Chondrocyte (in vitro differentiated cells): Measurements from ENCODE around the gene PAN2. TPM values are rescaled to one million over a fixed set of nuclear protein-coding genes. Genes with fewer than 3 reads are reported as not detected.
A peak's percentile ranks its signal among the peaks of the same experiment; 100 is the strongest.

ENCODE experiments used
- DNase-seq: peaks from one replicate; pipeline ENCODE4 v3.0.0; 2021; ENCODE audit warnings: mixed read lengths, low spot score
- H3K27ac Mint-ChIP-seq: one replicate; pipeline ENCODE4 v1.8.0; 2021; ENCODE audit warnings: mild to moderate bottlenecking, moderate library complexity, mixed read lengths; ENCODE audit not compliant: unreplicated experiment
- H3K27me3 Mint-ChIP-seq: 2 replicates; pipeline ENCODE4 v1.8.0; 2021; ENCODE audit warnings: low read depth, mixed read lengths
- H3K36me3 Mint-ChIP-seq: 2 replicates; pipeline ENCODE4 v1.8.0; 2021; ENCODE audit warnings: low read depth, mixed read lengths
- H3K4me1 Mint-ChIP-seq: 2 replicates; pipeline ENCODE4 v1.8.0; 2021; ENCODE audit warnings: low read depth, mild to moderate bottlenecking, mixed read lengths
- H3K4me3 Mint-ChIP-seq: one replicate; pipeline ENCODE4 v1.8.0; 2021; ENCODE audit warnings: mild to moderate bottlenecking, moderate library complexity, mixed read lengths; ENCODE audit not compliant: unreplicated experiment
- H3K9me3 Mint-ChIP-seq: 2 replicates; pipeline ENCODE4 v1.8.0; 2021; ENCODE audit warnings: low read depth, mixed read lengths
- CTCF ChIP-seq: fragments of 200-600 bp; sonication (generic); IDR thresholded peaks from 2 replicates; pipeline ENCODE4 v1.5.0; 2021; ENCODE audit warnings: antibody characterized with exemption, mild to moderate bottlenecking, moderate library complexity
- long read RNA-seq: library from polyadenylated mRNA; stranded (forward); transcript quantifications from one replicate; pipeline ENCODE4 v2.0.0, GENCODE V29; 2021
- total RNA-seq: library from RNA; stranded (reverse); gene quantifications from 3 replicates; pipeline ENCODE4 v1.2.1, GENCODE V29; 2021

Gene PAN2
- total RNA-seq, result 27.6 to 32.5 TPM (median 29.1 TPM) in 3 replicates
- long read RNA-seq, full-length matches to known transcripts, result 10 of 31 reads
- long read RNA-seq, partial matches to known transcripts, result 1 of 31 reads
- long read RNA-seq, other reads (novel, unspliced or antisense), result 20 of 31 reads

- Mint-ChIP-seq H3K4me3 (peak within 1 kb of the TSS; percentile 89), H3K4me1 (peaks cover 23% of the 10 kb centered on the region), H3K27ac (peak within 1 kb of the TSS; percentile 96), H3K9me3 (no peaks in the 10 kb centered on the region), H3K27me3 (no peaks in the 10 kb centered on the region), H3K36me3 (no peaks in the 10 kb centered on the region)
- peak; percentile 97 for DNase-seq
- peak; percentile 96 for TF ChIP-seq CTCF
Observed at GRCh38 chr12:56333679-56334489, at the start of gene PAN2. Gene PAN2, minus strand, starts transcription at chr12:56334000. Its CDS starts 906 bp downstream, at chr12:56333094.

GRCh38 chr12:56382611-56383010 is 48.8 kb upstream of the PAN2 start:
- peaks cover 19% of the 10 kb centered on the region for H3K4me1 Mint-ChIP-seq
- H3K9me3 Mint-ChIP-seq, result no peaks in the 10 kb centered on the region
- H3K36me3 Mint-ChIP-seq, result no peaks in the 10 kb centered on the region
- TF ChIP-seq CTCF, result no peak
- no peaks in the 10 kb centered on the region for H3K27me3 Mint-ChIP-seq
- H3K27ac Mint-ChIP-seq, result no peak overlapping the region
- H3K4me3 Mint-ChIP-seq, result no peak overlapping the region
- DNase-seq, result no peak

- TF ChIP-seq CTCF, result no peak
Observed at GRCh38 chr12:56377989-56378316, 44.2 kb upstream of the PAN2 start.

GRCh38 chr12:56377310-56377988 is 43.6 kb upstream of the PAN2 start:
- Mint-ChIP-seq H3K36me3 (no peaks in the 10 kb centered on the region), H3K4me1 (no peaks in the 10 kb centered on the region), H3K9me3 (peaks cover 10% of the 10 kb centered on the region), H3K27me3 (no peaks in the 10 kb centered on the region), H3K4me3 (no peak overlapping the region), H3K27ac (no peak overlapping the region)
- DNase-seq, result no peak
- TF ChIP-seq CTCF, result no peak

More at GRCh38 chr12:56377989-56378316, 44.2 kb upstream of the PAN2 start:
- H3K27ac Mint-ChIP-seq, result no peak overlapping the region
- no peak for DNase-seq
- H3K4me1 Mint-ChIP-seq, result no peaks in the 10 kb centered on the region
- H3K9me3 Mint-ChIP-seq, result peaks cover 6% of the 10 kb centered on the region
- no peaks in the 10 kb centered on the region for H3K27me3 Mint-ChIP-seq
- no peak overlapping the region for H3K4me3 Mint-ChIP-seq
- no peaks in the 10 kb centered on the region for H3K36me3 Mint-ChIP-seq

- Mint-ChIP-seq H3K9me3 (peaks cover 10% of the 10 kb centered on the region), H3K27ac (no peak overlapping the region), H3K36me3 (no peaks in the 10 kb centered on the region), H3K4me1 (no peaks in the 10 kb centered on the region), H3K4me3 (no peak overlapping the region), H3K27me3 (peaks cover 7% of the 10 kb centered on the region)
- no peak for TF ChIP-seq CTCF
- no peak for DNase-seq
Observed at GRCh38 chr12:56375598-56376434, 42.0 kb upstream of the PAN2 start.
